ENCODE results near the gene SCAF11.
A peak's percentile ranks its signal among the peaks of the same experiment; 100 is the strongest.
"Not testable (repeated sequence)": the region's sequence is repeated elsewhere in the genome, so short reads cannot be mapped to it uniquely, and the experiment has no call there.

Gene SCAF11, protein sequence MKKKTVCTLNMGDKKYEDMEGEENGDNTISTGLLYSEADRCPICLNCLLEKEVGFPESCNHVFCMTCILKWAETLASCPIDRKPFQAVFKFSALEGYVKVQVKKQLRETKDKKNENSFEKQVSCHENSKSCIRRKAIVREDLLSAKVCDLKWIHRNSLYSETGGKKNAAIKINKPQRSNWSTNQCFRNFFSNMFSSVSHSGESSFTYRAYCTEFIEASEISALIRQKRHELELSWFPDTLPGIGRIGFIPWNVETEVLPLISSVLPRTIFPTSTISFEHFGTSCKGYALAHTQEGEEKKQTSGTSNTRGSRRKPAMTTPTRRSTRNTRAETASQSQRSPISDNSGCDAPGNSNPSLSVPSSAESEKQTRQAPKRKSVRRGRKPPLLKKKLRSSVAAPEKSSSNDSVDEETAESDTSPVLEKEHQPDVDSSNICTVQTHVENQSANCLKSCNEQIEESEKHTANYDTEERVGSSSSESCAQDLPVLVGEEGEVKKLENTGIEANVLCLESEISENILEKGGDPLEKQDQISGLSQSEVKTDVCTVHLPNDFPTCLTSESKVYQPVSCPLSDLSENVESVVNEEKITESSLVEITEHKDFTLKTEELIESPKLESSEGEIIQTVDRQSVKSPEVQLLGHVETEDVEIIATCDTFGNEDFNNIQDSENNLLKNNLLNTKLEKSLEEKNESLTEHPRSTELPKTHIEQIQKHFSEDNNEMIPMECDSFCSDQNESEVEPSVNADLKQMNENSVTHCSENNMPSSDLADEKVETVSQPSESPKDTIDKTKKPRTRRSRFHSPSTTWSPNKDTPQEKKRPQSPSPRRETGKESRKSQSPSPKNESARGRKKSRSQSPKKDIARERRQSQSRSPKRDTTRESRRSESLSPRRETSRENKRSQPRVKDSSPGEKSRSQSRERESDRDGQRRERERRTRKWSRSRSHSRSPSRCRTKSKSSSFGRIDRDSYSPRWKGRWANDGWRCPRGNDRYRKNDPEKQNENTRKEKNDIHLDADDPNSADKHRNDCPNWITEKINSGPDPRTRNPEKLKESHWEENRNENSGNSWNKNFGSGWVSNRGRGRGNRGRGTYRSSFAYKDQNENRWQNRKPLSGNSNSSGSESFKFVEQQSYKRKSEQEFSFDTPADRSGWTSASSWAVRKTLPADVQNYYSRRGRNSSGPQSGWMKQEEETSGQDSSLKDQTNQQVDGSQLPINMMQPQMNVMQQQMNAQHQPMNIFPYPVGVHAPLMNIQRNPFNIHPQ (N-terminal part only)

DNA sequence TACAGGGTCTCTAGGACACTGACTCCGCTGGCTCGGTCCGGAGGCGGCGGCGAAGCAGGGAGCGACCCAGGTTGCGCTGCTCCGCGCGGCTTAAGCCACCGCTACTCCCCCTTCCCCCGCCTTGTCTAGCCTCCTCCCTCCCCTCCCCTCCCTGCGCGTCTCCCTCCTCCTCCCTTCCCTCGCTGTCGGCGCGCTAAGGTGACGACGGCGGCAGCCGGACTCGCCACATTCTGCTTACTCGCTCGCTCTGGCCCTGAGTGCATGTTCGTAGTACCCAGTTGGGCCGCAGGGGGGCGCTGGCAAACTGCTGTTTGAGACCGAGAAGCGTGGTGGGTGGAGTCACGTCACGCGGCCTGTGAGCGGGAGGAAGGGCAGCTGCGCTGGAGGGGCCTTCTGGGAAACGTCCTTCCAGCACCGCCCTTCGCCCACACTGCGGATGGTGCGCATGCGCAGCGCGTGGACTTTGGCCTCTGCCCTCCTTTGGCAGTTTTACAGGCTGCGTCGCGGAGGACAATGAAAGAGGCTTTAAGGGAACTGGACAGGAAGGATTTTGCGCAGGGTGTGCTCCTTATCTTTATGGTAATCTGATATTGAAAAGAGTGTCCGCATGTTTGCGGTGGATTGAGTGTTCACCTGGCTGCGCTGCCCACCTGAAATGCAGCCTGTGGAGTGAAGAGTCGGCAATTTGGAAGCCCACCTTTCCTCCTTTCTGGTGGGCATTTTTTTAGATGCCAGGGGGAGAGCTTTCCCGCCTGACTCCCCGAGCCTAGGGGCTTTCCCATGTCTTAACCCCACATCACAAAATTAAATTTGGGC is at the start of gene SCAF11:
TSS of gene SCAF11 (minus strand) at position 107 of the 816 bp plus-strand sequence. CDS start 26,407 bp downstream, outside the sequence.
- DNase-seq (ENCODE audit: low spot score): peak; percentile 100

DNA sequence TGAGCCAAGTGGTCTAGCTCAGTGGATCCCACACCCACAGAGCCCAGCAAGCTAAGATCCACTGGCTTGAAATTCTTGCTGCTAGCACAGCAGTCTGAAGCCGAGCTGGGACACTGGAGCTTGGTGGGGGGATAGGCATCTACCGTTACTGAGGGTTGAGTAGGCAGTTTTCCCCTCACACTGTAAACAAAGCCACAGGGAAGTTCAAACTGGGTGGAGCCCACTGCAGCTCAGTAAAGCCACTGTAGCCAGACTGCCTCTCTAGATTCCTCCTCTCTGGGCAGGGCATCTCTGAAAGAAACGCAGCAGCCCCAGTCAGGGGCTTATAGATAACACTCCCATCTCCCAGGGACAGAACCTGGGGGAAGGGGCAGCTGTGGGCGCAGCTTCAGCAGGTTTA is 46.7 kb upstream of the SCAF11 start:
- not testable (repeated sequence) for DNase-seq (ENCODE audit: low spot score)

DNA sequence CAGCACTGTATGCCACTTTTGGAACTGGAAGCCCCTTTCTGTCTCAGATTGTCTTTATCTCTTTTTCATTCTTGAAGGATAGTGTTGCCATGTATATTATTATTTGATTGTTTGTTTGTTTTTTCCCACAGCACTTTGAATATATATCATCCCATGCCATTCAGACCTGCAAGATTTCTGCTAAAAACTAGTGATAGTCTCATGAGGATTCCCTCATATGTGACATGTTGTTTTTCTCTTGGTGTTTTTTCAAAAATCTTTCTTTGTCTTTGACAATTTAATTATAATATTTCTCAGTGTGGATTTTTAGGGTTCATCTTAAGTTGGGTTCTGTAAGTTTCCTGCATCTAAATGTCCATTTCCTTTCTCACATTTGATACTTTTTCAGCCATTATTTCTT is 36.8 kb upstream of the SCAF11 start:
- DNase-seq (ENCODE audit: low spot score): no peak

DNA sequence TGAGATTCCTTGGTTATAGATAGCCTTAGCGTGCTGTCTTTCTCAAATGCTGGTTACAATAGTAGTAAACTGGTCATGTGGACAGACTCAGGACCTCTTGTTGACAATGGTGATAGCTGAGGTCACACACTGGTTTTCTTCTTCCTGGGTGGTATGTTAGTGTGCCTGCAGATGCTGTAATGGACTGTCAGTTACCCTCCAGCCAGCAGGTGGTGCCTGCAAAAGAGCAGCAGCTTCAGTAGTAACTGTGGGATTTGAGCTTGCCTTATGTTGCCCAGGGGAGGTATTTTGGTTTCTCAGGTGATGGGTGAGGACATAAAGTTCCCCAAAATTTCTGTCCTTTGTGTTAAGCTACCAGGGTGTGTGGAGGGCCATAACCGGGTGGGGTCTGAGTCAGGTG is 33.7 kb upstream of the SCAF11 start:
- DNase-seq (ENCODE audit: low spot score): no peak

DNA sequence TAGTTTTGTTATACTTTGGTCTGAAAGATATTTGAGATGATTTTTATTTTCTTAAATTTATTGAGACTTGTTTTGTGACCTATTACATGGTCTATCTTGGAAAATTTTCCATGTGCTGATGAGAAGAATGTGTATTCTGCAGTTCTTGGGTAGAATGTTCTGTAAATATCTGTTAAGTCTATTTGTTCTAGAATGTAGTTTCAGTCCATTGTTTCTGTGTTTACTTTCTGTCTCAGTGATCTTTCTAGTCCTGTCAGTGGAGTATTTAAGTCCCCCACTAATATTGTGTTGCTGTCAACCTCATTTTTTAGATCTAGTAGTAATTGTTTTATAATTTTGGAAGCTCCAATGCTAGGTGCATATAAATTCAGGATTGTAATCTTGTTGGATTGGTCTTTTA is 30.4 kb upstream of the SCAF11 start:
- no peak for DNase-seq (ENCODE audit: low spot score)

DNA sequence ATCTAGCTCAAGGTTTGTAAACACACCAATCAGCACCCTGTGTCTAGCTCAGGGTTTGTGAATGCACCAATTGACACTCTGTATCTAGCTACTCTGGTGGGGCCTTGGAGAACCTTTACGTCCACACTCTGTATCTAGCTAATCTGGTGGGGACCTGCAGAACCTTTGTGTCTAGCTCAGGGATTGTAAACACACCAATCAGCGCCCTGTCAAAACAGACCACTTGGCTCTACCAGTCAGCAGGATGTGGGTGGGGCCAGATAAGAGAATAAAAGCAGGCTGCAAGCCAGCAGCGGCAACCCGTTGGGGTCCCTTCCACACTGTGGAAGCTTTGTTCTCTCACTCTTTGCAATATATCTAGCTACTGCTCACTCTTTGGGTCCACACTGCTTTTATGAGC is 28.3 kb upstream of the SCAF11 start:
- DNase-seq (ENCODE audit: low spot score): not testable (repeated sequence)

DNA sequence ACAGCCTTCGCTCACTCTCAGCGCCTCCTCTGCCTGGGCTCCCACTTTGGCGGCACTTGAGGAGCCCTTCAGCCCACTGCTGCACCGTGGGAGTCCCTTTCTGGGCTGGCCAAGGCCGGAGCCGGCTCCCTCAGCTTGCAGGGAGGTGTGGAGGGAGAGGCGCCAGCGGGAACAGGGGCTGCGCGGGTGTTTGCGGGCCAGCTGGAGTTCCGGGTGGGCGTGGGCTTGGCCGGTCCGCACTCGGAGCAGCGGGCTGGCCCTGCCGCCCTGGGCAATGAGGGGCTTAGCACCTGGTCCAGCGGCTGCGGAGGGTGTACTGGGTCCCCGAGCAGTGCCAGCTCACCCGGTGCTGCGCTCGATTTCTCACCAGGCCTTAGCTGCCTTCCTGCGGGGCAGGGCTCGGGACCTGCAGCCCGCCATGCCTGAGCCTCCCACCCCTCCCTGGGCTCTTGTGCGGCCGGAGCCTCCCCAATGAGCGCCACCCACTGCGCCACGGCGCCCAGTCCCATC is 27.5 kb upstream of the SCAF11 start:
- not testable (repeated sequence) for DNase-seq (ENCODE audit: low spot score)

DNA sequence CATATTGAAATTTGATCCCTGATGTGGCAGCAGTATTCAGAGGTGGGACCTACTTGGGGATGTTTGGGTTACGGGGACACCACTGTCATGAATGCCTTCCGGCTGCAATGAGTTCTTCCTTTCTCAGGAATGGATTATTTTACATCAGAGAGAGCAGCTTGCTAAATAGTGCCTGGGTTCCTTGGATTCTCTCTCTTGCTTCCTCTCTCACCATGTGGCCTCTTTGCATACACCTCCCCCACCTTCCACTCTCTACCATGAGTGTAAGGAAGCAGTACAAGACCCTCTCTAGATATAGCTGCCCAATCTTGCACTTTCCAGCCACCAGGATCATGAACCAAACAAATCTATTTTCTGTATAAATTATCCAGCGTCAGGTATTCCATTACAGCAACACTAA is 15.4 kb upstream of the SCAF11 start:
- DNase-seq (ENCODE audit: low spot score): no peak

DNA sequence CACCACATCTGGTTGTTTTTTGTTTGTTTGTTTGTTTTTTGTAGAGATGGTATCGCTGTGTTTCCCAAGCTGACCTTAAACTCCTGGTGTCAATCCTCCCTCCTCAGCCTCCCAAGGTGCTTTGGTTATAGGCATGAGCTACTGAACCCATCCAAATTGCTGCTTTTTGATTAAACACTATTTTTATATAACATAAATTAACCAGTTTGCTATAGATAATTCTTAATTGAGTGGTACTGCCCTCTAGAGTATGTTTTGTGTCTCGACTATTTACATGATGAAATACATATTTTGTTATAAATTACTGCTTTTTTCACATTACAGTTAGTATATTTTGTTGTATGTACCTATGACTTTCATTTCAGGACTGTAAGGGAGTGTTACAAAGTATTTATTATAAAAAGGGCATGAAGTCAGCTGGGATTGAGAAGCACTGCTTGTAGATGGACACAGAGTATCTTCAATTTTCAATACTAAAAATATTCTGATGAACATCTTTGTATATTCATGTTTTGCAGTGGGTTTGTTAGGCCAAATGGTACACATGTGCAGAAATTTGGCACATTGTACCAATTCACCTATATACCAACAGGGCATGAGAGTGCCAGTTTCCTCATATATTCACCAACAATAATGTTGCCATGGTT is 14.9 kb upstream of the SCAF11 start:
- DNase-seq (ENCODE audit: low spot score): peak; percentile 16

DNA sequence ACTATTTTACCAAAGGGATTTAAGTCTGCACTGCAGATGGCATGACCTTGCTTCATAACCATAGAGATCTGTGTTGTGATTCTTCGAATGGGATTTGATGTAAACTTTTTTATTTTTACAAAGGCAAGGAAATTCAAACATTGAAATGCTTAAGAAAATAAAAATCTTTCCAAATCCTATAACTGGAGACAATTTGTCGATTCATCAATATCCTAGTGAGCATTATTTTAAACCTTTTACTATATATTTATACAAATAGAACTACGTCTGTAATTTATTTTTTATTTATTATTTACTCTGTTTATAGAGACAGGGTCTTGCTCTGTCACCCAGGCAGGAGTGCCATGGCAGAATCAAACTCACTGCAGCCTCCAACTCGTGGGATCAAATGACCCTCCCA is 14.3 kb upstream of the SCAF11 start:
- DNase-seq (ENCODE audit: low spot score): no peak

DNA sequence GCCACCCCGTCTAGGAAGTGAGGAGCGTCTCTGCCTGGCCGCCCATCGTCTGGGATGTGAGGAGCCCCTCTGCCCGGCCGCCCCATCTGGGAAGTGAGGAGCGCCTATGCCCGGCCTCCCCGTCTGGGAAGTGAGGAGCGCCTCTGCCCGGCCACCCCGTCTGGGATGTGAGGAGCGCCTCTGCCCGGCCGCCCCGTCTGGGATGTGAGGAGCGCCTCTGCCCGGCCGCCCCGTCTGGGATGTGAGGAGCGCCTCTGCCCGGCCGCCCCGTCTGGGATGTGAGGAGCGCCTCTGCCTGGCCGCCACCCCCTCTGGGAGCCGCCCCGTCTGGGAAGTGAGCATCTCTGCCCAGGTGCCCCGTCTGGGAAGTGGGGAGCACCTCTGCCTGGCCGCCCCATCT is 9.7 kb upstream of the SCAF11 start:
- DNase-seq (ENCODE audit: low spot score): not testable (repeated sequence)

DNA sequence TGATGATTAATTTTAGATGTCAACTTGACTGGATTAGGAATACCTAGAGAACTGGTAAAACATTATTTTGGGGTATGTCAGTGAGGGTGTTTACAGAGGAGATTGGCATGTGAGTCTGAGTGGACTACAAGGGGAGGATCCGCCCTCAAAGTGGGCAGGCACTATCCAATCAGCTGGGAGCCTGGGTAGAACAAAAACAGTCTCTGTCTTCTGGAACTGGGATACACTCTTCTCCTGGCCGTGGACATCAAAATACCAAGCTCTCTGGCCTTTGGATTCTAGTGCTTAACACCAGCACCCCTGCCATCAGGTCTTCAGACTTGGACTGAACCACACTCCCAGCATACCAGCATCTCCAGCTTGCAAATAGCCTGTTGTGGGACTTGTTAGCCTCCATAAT is 4.4 kb upstream of the SCAF11 start:
- no peak for DNase-seq (ENCODE audit: low spot score)

DNA sequence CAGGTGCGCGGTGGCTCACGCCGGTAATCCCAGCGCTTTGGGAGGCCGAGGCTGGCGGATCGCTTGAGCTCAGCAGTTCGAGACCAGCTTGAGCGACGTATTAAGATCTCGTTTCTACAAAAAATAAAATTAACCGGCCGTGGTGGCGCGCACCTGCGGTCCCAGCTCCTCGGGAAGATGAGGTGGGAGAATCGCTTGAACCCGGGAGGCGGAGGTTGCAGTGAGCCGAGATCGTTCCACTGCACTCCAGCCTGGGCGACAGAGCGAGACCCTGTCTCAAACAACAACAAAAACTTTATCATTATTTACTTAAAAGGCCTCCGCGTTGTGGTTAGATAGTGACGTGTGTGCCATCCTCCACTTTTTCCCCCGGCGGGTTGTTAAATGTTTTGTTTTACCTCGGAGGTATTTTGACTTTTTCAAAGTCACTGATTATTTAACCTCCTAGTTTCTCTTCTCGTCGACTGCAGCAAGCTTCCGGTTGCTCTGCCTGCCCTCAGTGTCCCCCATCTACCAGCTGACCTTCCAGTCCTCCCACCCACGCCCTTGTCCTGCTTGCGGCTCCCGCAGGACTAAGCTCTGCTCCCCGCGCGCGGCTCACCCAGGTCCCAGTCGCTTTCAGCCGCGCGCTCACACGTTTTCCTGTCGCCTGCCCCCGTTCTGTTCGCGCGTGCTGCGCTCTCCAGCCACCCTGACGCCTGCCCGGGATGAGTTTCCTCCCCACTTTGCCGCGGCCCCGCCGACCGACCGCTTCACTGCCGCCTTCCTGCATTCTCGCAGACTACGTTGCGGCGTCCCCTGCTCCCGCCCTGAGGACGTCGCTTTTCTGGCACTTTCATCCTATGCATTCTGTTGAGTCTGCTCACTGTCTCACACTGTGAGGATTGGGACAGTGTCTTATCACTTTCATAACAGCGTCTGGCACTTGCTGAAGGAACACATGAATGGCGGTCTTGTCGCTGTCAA is 1.2 kb upstream of the SCAF11 start:
- peak; percentile 86 for DNase-seq (ENCODE audit: low spot score)

DNA sequence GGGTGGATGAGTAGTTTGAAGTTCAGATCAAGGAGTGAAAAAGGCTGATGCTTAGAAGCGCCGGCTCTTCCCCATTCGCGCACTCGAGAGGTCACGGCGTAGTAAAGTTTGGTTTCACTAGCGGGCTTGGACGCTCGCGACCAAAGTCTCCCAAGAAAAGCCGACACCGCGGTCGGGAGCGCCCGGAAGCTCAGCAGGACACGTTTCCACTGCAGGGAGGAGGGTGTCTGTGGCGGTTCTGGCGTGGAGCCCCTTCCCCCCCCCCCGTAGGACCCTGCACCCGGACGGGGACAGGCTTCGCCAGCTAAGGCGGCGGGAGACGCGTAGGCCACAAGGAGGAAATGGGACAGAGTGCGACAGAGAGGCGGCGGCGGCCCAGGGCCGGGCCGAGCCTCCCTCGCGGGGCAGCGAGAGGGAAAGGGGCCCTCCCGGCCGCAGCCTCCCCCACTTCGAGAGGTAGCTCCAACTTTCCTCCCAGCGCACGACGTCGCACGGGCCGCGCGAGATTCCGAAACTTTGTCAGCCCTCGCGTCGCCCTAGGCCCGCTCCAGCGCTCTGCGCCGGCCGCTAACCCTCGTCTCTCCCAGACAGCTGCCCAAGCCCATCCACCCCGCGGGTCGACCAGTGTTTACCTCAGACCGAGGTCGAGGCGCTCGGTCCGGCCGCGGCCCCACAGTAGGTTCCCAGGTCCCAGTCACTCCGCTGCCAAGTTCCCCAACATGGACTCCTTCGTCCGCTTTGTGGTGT is 480 bp downstream of the SCAF11 start:
- DNase-seq (ENCODE audit: low spot score): peak; percentile 69

DNA sequence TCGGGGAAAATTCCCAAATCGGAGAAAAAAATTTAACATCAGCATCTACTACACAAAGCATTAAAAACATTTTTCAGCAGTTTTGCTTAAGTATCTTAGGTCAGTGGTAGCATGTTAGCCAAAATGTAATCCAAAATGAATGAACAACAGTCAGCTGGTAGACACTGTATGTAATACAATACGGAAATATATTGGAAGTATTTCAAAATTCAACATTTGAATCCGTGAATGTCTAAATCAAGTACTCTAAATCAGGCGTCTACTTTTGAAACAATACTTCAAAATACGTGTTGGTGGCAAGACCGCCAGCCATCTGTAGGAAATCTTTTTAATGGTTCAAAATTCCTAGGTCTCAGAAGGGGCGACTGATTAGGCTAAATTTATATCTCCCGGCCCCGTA is 1.1 kb downstream of the SCAF11 start:
- no peak for DNase-seq (ENCODE audit: low spot score)

DNA sequence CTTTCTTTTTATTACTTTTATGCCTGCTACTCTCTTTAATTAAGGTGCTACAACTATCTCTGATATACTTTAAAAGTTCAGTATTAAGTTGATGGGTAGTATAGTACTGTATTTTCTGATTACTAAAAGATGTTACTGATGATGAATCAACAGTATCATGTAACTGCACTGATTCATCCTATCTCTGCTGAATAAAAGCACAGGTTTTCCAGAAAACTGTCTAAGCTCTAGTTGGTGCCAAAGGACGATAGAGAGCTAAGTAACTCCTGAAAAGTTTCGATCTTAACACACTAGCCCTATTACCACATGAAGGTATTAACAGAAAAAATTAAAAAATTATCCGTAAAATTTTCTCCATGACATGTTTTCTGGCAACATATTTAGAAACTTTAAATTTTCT is 2.1 kb downstream of the SCAF11 start:
- DNase-seq (ENCODE audit: low spot score): no peak

DNA sequence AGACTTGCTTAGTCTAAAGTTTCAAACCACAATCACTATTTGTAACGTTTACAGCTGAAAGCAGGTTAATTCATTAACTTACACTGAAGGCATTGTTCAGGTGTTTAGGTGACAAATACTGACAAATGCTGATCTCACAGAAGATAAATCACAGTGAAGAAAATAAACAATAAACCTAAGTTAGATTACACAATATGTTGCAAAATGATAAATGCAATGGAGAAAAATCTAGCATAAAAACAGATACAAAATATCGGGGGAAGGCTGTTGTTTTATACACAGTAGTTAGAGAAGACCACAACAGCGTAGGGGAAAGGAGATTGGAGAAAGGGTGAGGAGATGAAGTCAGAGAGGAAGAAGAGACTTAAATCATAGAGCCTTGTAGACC is 3.0 kb downstream of the SCAF11 start:
- DNase-seq (ENCODE audit: low spot score): no peak

DNA sequence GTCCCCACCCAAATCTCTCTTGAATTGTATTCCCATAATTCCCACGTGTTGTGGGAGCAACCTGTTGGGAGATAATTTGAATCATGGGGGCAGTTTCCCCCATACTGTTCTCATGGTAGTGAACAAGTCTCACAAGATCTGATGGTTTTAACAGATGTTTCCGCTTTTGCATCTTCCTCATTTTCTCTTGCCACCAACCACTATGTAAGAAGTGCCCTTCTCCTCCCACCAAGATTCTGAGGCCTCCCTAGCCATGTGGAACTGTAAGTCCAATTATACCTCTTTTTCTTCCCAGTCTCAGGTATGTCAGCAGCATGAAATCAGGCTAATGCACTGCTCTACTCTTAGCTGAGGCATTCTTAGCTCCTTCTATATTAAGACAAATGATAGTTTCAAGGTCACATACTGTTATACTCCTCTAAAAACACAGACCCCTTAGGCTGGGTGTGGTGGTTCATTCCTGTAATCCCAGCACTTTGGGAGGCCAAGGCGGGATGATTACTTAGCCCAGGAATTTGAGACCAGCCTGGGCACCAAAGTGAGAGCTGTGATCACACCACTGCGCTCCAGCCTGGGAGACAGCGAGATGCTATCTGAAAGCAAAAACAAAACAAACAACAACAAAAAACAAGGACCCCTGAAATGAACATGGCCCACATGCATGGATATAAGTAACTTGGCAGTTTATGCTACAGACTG is 3.6 kb downstream of the SCAF11 start:
- no peak for DNase-seq (ENCODE audit: low spot score)

Data from LoVo (cell line).